Calu3 (cell line): ENCODE results near the gene PSENEN. TPM values are rescaled to one million over a fixed set of nuclear protein-coding genes. Genes with fewer than 3 reads are reported as not detected.

Experiments used
- BruUV-seq: library from RNA; stranded (reverse); fragments of 400-500 nt; replicated peaks from 2 replicates; lab custom pipeline; 2021; lab: Mats Ljungman, UMichigan
- CTCF ChIA-PET: fragments of 300-600 bp; sonication (Branson Sonifier 250); formaldehyde crosslinking; loops from one replicate; lab custom pipeline; 2022; ENCODE audit warnings: antibody characterized with exemption; lab: Charles Lee
- DNase-seq: peaks from one replicate; pipeline ENCODE4 v3.0.0; 2022
- H3K27ac Mint-ChIP-seq: one replicate; pipeline ENCODE4 v1.8.0; 2022; ENCODE audit warnings: mixed read lengths; ENCODE audit not compliant: unreplicated experiment
- H3K27me3 Mint-ChIP-seq: one replicate; pipeline ENCODE4 v1.8.0; 2022; ENCODE audit warnings: mixed read lengths; ENCODE audit not compliant: unreplicated experiment
- H3K36me3 Mint-ChIP-seq: one replicate; pipeline ENCODE4 v1.8.0; 2022; ENCODE audit warnings: mild to moderate bottlenecking, moderate library complexity, mixed read lengths; ENCODE audit not compliant: insufficient read depth, unreplicated experiment
- H3K4me1 Mint-ChIP-seq: one replicate; pipeline ENCODE4 v1.8.0; 2022; ENCODE audit warnings: mild to moderate bottlenecking, low read depth, mixed read lengths; ENCODE audit not compliant: unreplicated experiment
- H3K4me3 Mint-ChIP-seq: one replicate; pipeline ENCODE4 v1.8.0; 2022; ENCODE audit warnings: mild to moderate bottlenecking, low read depth, moderate library complexity, mixed read lengths; ENCODE audit not compliant: unreplicated experiment
- H3K9me3 Mint-ChIP-seq: one replicate; pipeline ENCODE4 v1.8.0; 2022; ENCODE audit warnings: low read depth, mixed read lengths; ENCODE audit not compliant: unreplicated experiment
- CTCF ChIP-seq: fragments of 200-600 bp; IDR thresholded peaks from one replicate; pipeline ENCODE4 v1.8.0; 2022; ENCODE audit warnings: antibody characterized with exemption; ENCODE audit not compliant: unreplicated experiment
- intact Hi-C: fragments of 100-400 bp; cut with micrococcal nuclease; formaldehyde crosslinking; loops from one replicate; pipeline ENCODE4 v1.10.0; 2022; ENCODE audit not compliant: unreplicated experiment
- total RNA-seq: library from RNA; stranded (reverse); gene quantifications from 2 replicates; pipeline ENCODE4 v1.2.3, GENCODE V29; 2022

Gene PSENEN
- total RNA-seq, 1 experiment from 2014 or later = 114 TPM

GRCh38 chr19:35757749-35758608, 12.5 kb downstream of the PSENEN start, which contains the start of gene PROSER3:
PROSER3 (plus strand) TSS chr19:35758176; CDS start chr19:35758216, 40 bp downstream.
- H3K27ac Mint-ChIP-seq = peak within 1 kb of the TSS; percentile 100
- DNase-seq = peak; percentile 99
- TSS peak; percentile 67 for BruUV-seq
- CTCF ChIA-PET = no interaction called here
- peaks cover 79% of the 10 kb centered on the region for H3K36me3 Mint-ChIP-seq
- no peaks in the 10 kb centered on the region for H3K9me3 Mint-ChIP-seq
- no peak for TF ChIP-seq CTCF
- no peaks in the 10 kb centered on the region for H3K27me3 Mint-ChIP-seq
- peak within 1 kb of the TSS; percentile 99 for H3K4me3 Mint-ChIP-seq
- intact Hi-C loops = no loop called here
- peaks cover 11% of the 10 kb centered on the region for H3K4me1 Mint-ChIP-seq

- Mint-ChIP-seq H3K9me3 (no peaks in the 10 kb centered on the region), H3K4me3 (peak overlapping the region; percentile 99), H3K27me3 (no peaks in the 10 kb centered on the region), H3K4me1 (peaks cover 11% of the 10 kb centered on the region), H3K27ac (no peak overlapping the region), H3K36me3 (peaks cover 84% of the 10 kb centered on the region)
- CTCF ChIA-PET = no interaction called here
- BruUV-seq = no TSS peak
- TF ChIP-seq CTCF = no peak
- no peak for DNase-seq
- intact Hi-C loops = no loop called here
These were observed 14.2 kb downstream of the PSENEN start for GRCh38 chr19:35759697-35760096.

- intact Hi-C loops = no loop called here
- no peaks in the 10 kb centered on the region for H3K9me3 Mint-ChIP-seq
- CTCF ChIA-PET = no interaction called here
- no TSS peak for BruUV-seq
- no peak overlapping the region for H3K4me3 Mint-ChIP-seq
- H3K27me3 Mint-ChIP-seq = no peaks in the 10 kb centered on the region
- H3K36me3 Mint-ChIP-seq = peaks cover 82% of the 10 kb centered on the region
- no peak for TF ChIP-seq CTCF
- DNase-seq = no peak
- peaks cover 11% of the 10 kb centered on the region for H3K4me1 Mint-ChIP-seq
- H3K27ac Mint-ChIP-seq = no peak overlapping the region
These were observed 15.4 kb downstream of the PSENEN start for GRCh38 chr19:35760711-35761349.

GRCh38 chr19:35764432-35765315, 19.2 kb downstream of the PSENEN start:
- H3K9me3 Mint-ChIP-seq = no peaks in the 10 kb centered on the region
- no TSS peak for BruUV-seq
- TF ChIP-seq CTCF = no peak
- H3K4me1 Mint-ChIP-seq = peaks cover 2% of the 10 kb centered on the region
- intact Hi-C loops = no loop called here
- H3K27ac Mint-ChIP-seq = no peak overlapping the region
- H3K27me3 Mint-ChIP-seq = no peaks in the 10 kb centered on the region
- CTCF ChIA-PET = no interaction called here
- no peak overlapping the region for H3K4me3 Mint-ChIP-seq
- H3K36me3 Mint-ChIP-seq = peaks cover 59% of the 10 kb centered on the region
- no peak for DNase-seq
